Stimulated activated CD8-positive, alpha-beta memory T cell treated with anti-CD3 and anti-CD28 coated beads, Interleukin-15, amount 100 ng/mL, for 1 hour (primary cell): ENCODE measurements around the gene PTOV1.

Experiments
- DNase-seq: peaks from one replicate; pipeline ENCODE4 v3.0.0-alpha.2; 2020; ENCODE audit warnings: low read depth

Gene PTOV1

GRCh38 chr19:49844138-49845095, 6.5 kb upstream of the PTOV1 start:
- DNase-seq, result no peak

GRCh38 chr19:49845414-49845813, 5.5 kb upstream of the PTOV1 start:
- no peak for DNase-seq

GRCh38 chr19:49846408-49846807, 4.6 kb upstream of the PTOV1 start:
- DNase-seq, result no peak

- no peak for DNase-seq
These were observed 2.9 kb upstream of the PTOV1 start for GRCh38 chr19:49847731-49848696.

- no peak for DNase-seq
These were observed 2.0 kb upstream of the PTOV1 start for GRCh38 chr19:49848938-49849337.

- DNase-seq, result no peak
These were observed 1.3 kb upstream of the PTOV1 start for GRCh38 chr19:49849433-49850220.

- no peak for DNase-seq
These were observed 805 bp upstream of the PTOV1 start for GRCh38 chr19:49850221-49850486.

GRCh38 chr19:49851456-49852259, 699 bp downstream of the PTOV1 start:
- DNase-seq, result no peak

- no peak for DNase-seq
These were observed 1.7 kb downstream of the PTOV1 start for GRCh38 chr19:49852631-49853126.

GRCh38 chr19:49853852-49854377, 3.0 kb downstream of the PTOV1 start:
- no peak for DNase-seq

- no peak for DNase-seq
These were observed 3.7 kb downstream of the PTOV1 start for GRCh38 chr19:49854378-49855263.

GRCh38 chr19:49855277-49855675, 4.3 kb downstream of the PTOV1 start:
- no peak for DNase-seq

GRCh38 chr19:49855676-49856573, 5.0 kb downstream of the PTOV1 start:
- no peak for DNase-seq

GRCh38 chr19:49856574-49857021, 5.6 kb downstream of the PTOV1 start:
- no peak for DNase-seq

GRCh38 chr19:49857061-49857837, 6.3 kb downstream of the PTOV1 start:
- DNase-seq, result no peak

GRCh38 chr19:49857838-49858087, 6.8 kb downstream of the PTOV1 start:
- no peak for DNase-seq

GRCh38 chr19:49858088-49858985, 7.4 kb downstream of the PTOV1 start:
- no peak for DNase-seq
